Ishikawa (cell line): ENCODE measurements around the gene SRCIN1.

Source experiments
- CEBPB ChIP-seq: IDR thresholded peaks from 2 replicates; pipeline ENCODE4 v1.6.1; 2012
- CREB1 ChIP-seq: IDR thresholded peaks from 2 replicates; pipeline ENCODE4 v1.6.1; 2012; ENCODE audit warnings: low read depth
- EGR1 ChIP-seq: IDR thresholded peaks from 2 replicates; pipeline ENCODE4 v1.6.1; 2012
- EP300 ChIP-seq: IDR thresholded peaks from 2 replicates; pipeline ENCODE4 v1.6.1; 2012; ENCODE audit warnings: borderline replicate concordance
- FOXM1 ChIP-seq: IDR thresholded peaks from 2 replicates; pipeline ENCODE4 v1.6.1; 2012; ENCODE audit warnings: low read depth, borderline replicate concordance
- NFIC ChIP-seq: IDR thresholded peaks from 2 replicates; pipeline ENCODE4 v1.6.1; 2012
- RAD21 ChIP-seq: IDR thresholded peaks from 2 replicates; pipeline ENCODE4 v1.6.1; 2012; ENCODE audit warnings: low read depth
- REST ChIP-seq: IDR thresholded peaks from 2 replicates; pipeline ENCODE4 v1.6.1; 2012; ENCODE audit warnings: low read depth, mild to moderate bottlenecking
- TAF1 ChIP-seq: IDR thresholded peaks from 2 replicates; pipeline ENCODE4 v1.6.1; 2012; ENCODE audit warnings: low read depth, mild to moderate bottlenecking
- TCF12 ChIP-seq: IDR thresholded peaks from 2 replicates; pipeline ENCODE4 v1.6.1; 2012; ENCODE audit warnings: low read depth
- TEAD4 ChIP-seq: IDR thresholded peaks from 2 replicates; pipeline ENCODE4 v1.6.1; 2012
- USF1 ChIP-seq: IDR thresholded peaks from 2 replicates; pipeline ENCODE4 v1.6.1; 2012
- YY1 ChIP-seq: IDR thresholded peaks from 2 replicates; pipeline ENCODE4 v1.6.1; 2012; ENCODE audit warnings: low read depth
- ZBTB7A ChIP-seq: IDR thresholded peaks from 2 replicates; pipeline ENCODE4 v1.6.1; 2012; ENCODE audit warnings: low read depth
- TF ChIP-seq, protein P1 (sequence below): IDR thresholded peaks from 2 replicates; pipeline ENCODE4 v1.6.1; 2012

The SRCIN1 gene

GRCh38 chr17:38564254-38564837 is 41.4 kb downstream of the SRCIN1 start:
- TF ChIP-seq EP300 (no peak), YY1 (no peak), USF1 (no peak), TCF12 (no peak), TAF1 (no peak), ZBTB7A (no peak), CEBPB (no peak), NFIC (no peak), TEAD4 (no peak)
- TF ChIP-seq, protein P1, sequence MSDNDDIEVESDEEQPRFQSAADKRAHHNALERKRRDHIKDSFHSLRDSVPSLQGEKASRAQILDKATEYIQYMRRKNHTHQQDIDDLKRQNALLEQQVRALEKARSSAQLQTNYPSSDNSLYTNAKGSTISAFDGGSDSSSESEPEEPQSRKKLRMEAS: no peak

- no peak for TF ChIP-seq CEBPB
- TF ChIP-seq TCF12: no peak
- no peak for TF ChIP-seq TEAD4
- no peak for TF ChIP-seq REST
- no peak for TF ChIP-seq EGR1
- TF ChIP-seq EP300: no peak
- no peak for TF ChIP-seq TAF1
- no peak for TF ChIP-seq CREB1
Measured at GRCh38 chr17:38563362-38564253, 42.1 kb downstream of the SRCIN1 start.

DNA sequence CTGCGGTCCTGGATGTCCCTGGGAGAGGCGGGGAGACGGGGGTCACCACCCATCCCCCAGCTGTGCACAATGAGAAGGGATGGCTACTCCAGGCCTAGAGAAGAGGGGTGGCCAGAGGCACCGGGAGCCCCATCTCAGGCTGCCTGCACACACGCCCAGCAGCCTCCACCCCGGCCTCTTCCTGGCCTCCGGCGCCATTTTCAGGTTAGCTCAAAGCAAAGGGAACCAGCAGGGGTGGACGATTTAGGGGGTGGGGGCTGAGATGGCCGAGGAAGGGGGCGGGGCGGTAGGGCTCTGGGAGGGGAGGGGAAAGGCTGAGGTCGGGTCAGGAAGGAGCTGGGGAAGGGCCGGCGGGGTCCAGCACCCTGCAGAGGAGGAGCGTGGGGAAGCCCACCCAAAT is 42.8 kb downstream of the SRCIN1 start:
- no peak for TF ChIP-seq EGR1
- no peak for TF ChIP-seq YY1
- TF ChIP-seq FOXM1: no peak
- TF ChIP-seq, protein P1: no peak
- no peak for TF ChIP-seq TAF1
- no peak for TF ChIP-seq CREB1

- TF ChIP-seq CEBPB: no peak
Measured at GRCh38 chr17:38562215-38562569, 43.6 kb downstream of the SRCIN1 start.

DNA sequence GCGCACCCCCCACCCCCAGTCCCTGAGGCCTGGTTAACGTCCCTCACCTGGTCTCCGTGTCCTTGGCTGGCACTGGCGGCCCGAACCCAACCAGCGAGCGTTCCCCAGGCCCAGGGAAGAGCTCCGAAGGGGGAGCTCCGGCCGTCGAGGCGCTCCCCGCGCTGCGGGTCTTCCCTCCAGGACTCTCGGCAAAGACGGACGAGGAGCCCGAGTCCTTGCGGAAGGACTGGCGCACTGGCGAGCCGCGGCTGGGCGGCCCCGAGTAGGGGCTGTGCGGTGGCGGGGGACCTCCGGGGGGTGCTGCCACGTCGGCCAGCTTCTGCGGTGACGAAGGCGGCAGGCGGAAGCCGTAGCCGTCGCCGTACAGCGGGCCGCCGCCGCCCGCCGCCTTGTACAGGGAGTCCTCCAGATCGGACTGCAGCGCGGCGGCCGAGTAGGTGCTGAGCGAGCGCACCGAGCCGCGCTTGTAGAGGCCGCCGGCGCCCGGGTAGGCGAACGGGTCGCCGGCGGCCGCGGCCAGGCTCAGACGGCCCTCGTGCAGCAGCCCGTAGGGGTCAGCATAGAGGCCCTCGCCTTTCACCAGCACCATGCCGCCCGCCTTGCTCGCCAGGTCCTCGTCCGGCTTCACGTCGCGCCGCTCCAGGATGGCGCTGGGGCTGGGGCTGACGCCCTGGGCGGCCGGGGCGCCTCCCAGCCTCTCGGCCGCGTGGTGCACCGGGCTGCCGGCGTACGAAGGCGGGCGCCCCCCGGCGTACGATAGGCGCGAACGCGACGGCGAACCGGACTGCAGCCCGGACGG is 44.1 kb downstream of the SRCIN1 start:
- TF ChIP-seq CREB1 (no peak), YY1 (no peak), NFIC (no peak), REST (no peak), USF1 (no peak), TAF1 (no peak), FOXM1 (no peak), ZBTB7A (no peak), CEBPB (no peak), EGR1 (no peak), EP300 (no peak), TCF12 (no peak), TEAD4 (no peak), RAD21 (no peak)
- TF ChIP-seq, protein P1: no peak
